HEK293 (cell line): ENCODE results near the gene RIPK4.

Experiments
- CTCF ChIA-PET: fragments of 350-600 bp; formaldehyde crosslinking; extraction: SDS; loops from one replicate; lab custom pipeline; 2021; ENCODE audit warnings: antibody characterized with exemption; lab: Yijun Ruan, JAX
- POLR2A ChIA-PET: fragments of 300-600 bp; formaldehyde crosslinking; extraction: SDS; loops from one replicate; lab custom pipeline; 2020; ENCODE audit warnings: antibody characterized with exemption, inconsistent platforms; lab: Yijun Ruan, JAX
- H3K27ac ChIP-seq: fragments of 200-500 bp; sonication (Bioruptor generic); 2 replicates; pipeline ENCODE4 v1.5.1; 2014; ENCODE audit warnings: low read depth, low read length, control low read depth, inconsistent platforms; ENCODE audit errors: extremely low read depth
- H3K36me3 ChIP-seq, 2 experiments: fragments of 200-500 bp in 1 of 2; sonication (Bioruptor generic) in 1 of 2; 1 replicate in 1 of 2; 2 replicates in 1 of 2; pipeline ENCODE4 v1.5.1; 2014 to 2017; ENCODE audit warnings: inconsistent platforms in 2 of 2, low read length in 2 of 2; ENCODE audit not compliant: control insufficient read depth in 2 of 2, insufficient read depth in 1 of 2
- H3K4me1 ChIP-seq: fragments of 200-500 bp; sonication (Bioruptor generic); 2 replicates; pipeline ENCODE4 v1.5.1; 2014; ENCODE audit warnings: mild to moderate bottlenecking, low read length, inconsistent platforms; ENCODE audit not compliant: control insufficient read depth, insufficient read depth
- H3K4me3 ChIP-seq: 2 replicates; pipeline ENCODE4 v1.5.1; 2011; ENCODE audit warnings: low read depth, mild to moderate bottlenecking, control low read depth, low read length, moderate library complexity
- H3K9me3 ChIP-seq: fragments of 200-500 bp; sonication (Bioruptor generic); 2 replicates; pipeline ENCODE4 v1.5.1; 2014; ENCODE audit warnings: low read depth, low read length, inconsistent platforms; ENCODE audit not compliant: control insufficient read depth, insufficient read depth
- BCL6B ChIP-seq: fragments of 450-650 bp; formaldehyde crosslinking; IDR thresholded peaks from 2 replicates; pipeline ENCODE4 v1.5.1; 2017; ENCODE audit warnings: missing biosample characterization, missing genetic modification characterization
- EGR2 ChIP-seq: fragments of 450-650 bp; formaldehyde crosslinking; IDR thresholded peaks from 2 replicates; pipeline ENCODE4 v1.5.1; 2016; ENCODE audit warnings: low read depth, missing biosample characterization, missing genetic modification characterization
- KLF1 ChIP-seq: fragments of 450-650 bp; formaldehyde crosslinking; IDR thresholded peaks from 2 replicates; pipeline ENCODE4 v1.5.1; 2016; ENCODE audit warnings: missing biosample characterization, missing genetic modification characterization
- KLF10 ChIP-seq: fragments of 450-650 bp; IDR thresholded peaks from 2 replicates; pipeline ENCODE4 v1.5.1; 2018; ENCODE audit warnings: missing biosample characterization, mild to moderate bottlenecking, missing genetic modification characterization
- KLF16 ChIP-seq: fragments of 450-650 bp; formaldehyde crosslinking; IDR thresholded peaks from 2 replicates; pipeline ENCODE4 v1.5.1; 2017; ENCODE audit warnings: missing biosample characterization, missing genetic modification characterization
- PATZ1 ChIP-seq: fragments of 450-650 bp; formaldehyde crosslinking; IDR thresholded peaks from 2 replicates; pipeline ENCODE4 v1.5.1; 2016; ENCODE audit warnings: missing biosample characterization, missing genetic modification characterization
- SP7 ChIP-seq: fragments of 450-650 bp; formaldehyde crosslinking; IDR thresholded peaks from 2 replicates; pipeline ENCODE4 v1.5.1; 2016; ENCODE audit warnings: missing biosample characterization, missing genetic modification characterization
- TRIM28 ChIP-seq: IDR thresholded peaks from 2 replicates; pipeline ENCODE4 v1.6.1; 2011; ENCODE audit warnings: low read length, control low read depth, borderline replicate concordance
- ZBTB20 ChIP-seq: fragments of 450-650 bp; formaldehyde crosslinking; IDR thresholded peaks from 2 replicates; pipeline ENCODE4 v1.5.1; 2016; ENCODE audit warnings: missing biosample characterization, missing genetic modification characterization
- ZBTB21 ChIP-seq: fragments of 450-650 bp; formaldehyde crosslinking; IDR thresholded peaks from 2 replicates; pipeline ENCODE4 v1.5.1; 2017; ENCODE audit warnings: missing biosample characterization, missing genetic modification characterization
- ZBTB26 ChIP-seq: fragments of 450-650 bp; formaldehyde crosslinking; optimal IDR thresholded peaks from 2 replicates; pipeline ENCODE3; 2016; ENCODE audit warnings: missing biosample characterization, mild to moderate bottlenecking, missing genetic modification characterization
- ZFHX2 ChIP-seq: fragments of 450-650 bp; formaldehyde crosslinking; conservative IDR thresholded peaks from 2 replicates; pipeline ENCODE4 v1.5.1; 2016; ENCODE audit warnings: missing biosample characterization, missing genetic modification characterization
- ZNF10 ChIP-seq: fragments of 450-650 bp; formaldehyde crosslinking; IDR thresholded peaks from 2 replicates; pipeline ENCODE4 v1.5.1; 2017; ENCODE audit warnings: missing biosample characterization, missing genetic modification characterization
- ZNF501 ChIP-seq: fragments of 450-650 bp; formaldehyde crosslinking; IDR thresholded peaks from 2 replicates; pipeline ENCODE4 v1.5.1; 2016; ENCODE audit warnings: missing biosample characterization, missing genetic modification characterization
- ZNF561 ChIP-seq: fragments of 450-650 bp; IDR thresholded peaks from 2 replicates; pipeline ENCODE4 v1.5.1; 2018; ENCODE audit warnings: missing biosample characterization, missing genetic modification characterization, borderline replicate concordance
- ZNF585B ChIP-seq: fragments of 450-650 bp; formaldehyde crosslinking; IDR thresholded peaks from 2 replicates; pipeline ENCODE4 v1.5.1; 2016; ENCODE audit warnings: missing biosample characterization, missing genetic modification characterization
- ZNF600 ChIP-seq: fragments of 450-650 bp; formaldehyde crosslinking; IDR thresholded peaks from 2 replicates; pipeline ENCODE4 v1.5.1; 2016; ENCODE audit warnings: missing biosample characterization, missing genetic modification characterization
- ZNF629 ChIP-seq: fragments of 450-650 bp; formaldehyde crosslinking; IDR thresholded peaks from 2 replicates; pipeline ENCODE4 v1.5.1; 2017; ENCODE audit warnings: missing biosample characterization, missing genetic modification characterization
- ZNF677 ChIP-seq: fragments of 450-650 bp; IDR thresholded peaks from 2 replicates; pipeline ENCODE4 v1.5.0; 2018; ENCODE audit warnings: missing biosample characterization, mild to moderate bottlenecking, missing genetic modification characterization, moderate library complexity
- TF ChIP-seq, protein P1 (sequence below): fragments of 450-650 bp; formaldehyde crosslinking; IDR thresholded peaks from 2 replicates; pipeline ENCODE4 v1.5.1; 2016; ENCODE audit warnings: missing biosample characterization, missing genetic modification characterization
- TF ChIP-seq, protein P2 (sequence below): fragments of 450-650 bp; formaldehyde crosslinking; IDR thresholded peaks from 2 replicates; pipeline ENCODE4 v1.5.1; 2016; ENCODE audit warnings: missing biosample characterization, missing genetic modification characterization

RIPK4 gene

DNA sequence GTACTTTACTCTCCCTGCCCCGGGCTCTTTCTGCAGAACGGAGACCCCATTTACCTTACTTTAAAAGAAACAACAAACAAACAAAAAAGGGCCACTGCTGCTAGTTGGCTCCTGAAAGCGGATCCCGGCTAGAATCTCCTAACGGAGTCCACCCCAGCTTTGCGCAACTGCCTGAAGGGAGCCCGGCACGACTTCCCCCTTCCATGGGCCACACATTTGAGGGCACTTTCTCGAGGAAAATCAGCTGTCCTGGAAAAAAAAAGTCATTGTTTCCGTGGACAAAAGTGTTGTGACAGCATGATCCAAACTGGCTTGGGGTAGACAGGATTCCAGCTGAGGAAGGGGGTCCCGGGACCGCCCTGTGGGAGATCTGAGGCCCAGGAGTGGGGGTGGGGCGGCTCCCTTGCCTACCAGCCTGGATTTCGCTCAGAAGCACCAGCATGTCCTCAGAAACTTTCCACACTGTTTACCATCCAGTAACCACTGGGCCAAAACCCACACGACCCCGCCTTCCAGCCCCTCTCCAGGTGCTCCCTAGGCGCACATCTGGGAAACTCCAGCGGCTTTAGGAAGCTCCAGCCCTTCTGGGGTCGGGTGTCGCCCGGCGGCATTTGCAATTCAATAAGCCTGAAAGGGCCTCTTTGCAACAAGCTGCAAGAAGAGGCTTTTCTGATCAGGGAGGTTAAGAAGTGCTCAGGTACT lies 4.8 kb downstream of the RIPK4 start (continued):
- peak; percentile 38 for TF ChIP-seq ZNF561 (tag by site-specific recombination)

DNA sequence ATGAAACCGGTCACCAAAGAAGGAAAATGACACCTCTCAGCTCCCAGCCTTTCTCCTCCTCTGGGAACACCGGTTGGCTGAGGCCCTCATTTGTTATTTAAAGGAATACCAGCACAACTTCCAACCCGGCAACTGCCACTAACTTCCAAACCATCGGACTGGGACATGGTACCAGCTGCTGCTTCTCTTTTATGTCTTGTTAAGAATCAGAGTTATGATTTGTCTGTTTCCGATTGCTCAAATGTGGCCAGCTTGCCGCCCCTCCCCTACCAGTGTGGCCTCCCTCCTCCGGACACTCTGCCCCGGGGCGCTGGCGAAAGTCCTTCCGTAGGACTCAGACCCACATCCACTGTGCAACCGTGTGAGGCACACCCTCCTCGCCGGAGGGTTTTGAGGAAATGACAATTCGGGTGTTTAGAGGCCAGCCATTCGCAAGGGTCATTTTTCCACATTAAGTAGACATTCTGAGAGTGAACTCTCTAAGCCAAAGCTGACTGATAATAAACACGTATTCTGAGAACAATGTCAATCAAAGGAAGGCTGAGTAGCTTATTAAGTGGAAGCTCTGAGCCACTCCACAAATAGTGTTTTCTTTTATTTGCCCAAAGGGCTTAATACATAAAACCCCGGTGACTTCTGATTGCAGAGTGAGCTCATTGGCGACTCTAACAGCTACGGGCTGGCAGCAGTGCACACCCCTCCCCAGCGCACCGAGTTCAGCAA lies 5.5 kb downstream of the RIPK4 start:
- ChIA-PET POLR2A (interaction anchor here (0.8 to 1.3 kb wide), 3 partner anchors 9 to 112 kb away, joined by 3 to 6 read pairs (median 6); no protein-coding TSS in a partner anchor), CTCF (interaction anchor here (0.5 to 2.9 kb wide), 10 partner anchors 9 to 161 kb away, joined by 3 to 13 read pairs (median 3); no protein-coding TSS in a partner anchor)
- H3K27ac ChIP-seq, result peak overlapping the region; percentile 16; the same call in 1 of the 2 replicates
- H3K4me3 ChIP-seq, result peak overlapping the region; percentile 3; the same call in 1 of the 2 replicates
- peaks cover 6% of the 10 kb centered on the region in 2 experiments; a peak in 2 of 3 replicates for H3K36me3 ChIP-seq
- peaks cover 31% of the 10 kb centered on the region for H3K4me1 ChIP-seq
- no peaks in the 10 kb centered on the region for H3K9me3 ChIP-seq
- TF ChIP-seq ZNF677 (no peak), ZNF585B (tag by site-specific recombination) (no peak), ZNF629 (tag by site-specific recombination) (no peak), TRIM28 (peak; percentile 59), KLF10 (peak; percentile 34; the same call in 1 of the 2 replicates), ZNF501 (tag by site-specific recombination) (no peak), KLF16 (tag by site-specific recombination) (no peak), ZBTB21 (no peak), ZBTB26 (tag by site-specific recombination) (no peak), ZNF600 (peak; percentile 47; the same call in 1 of the 2 replicates), PATZ1 (tag by site-specific recombination) (0 out of 2 replicates have a peak, but pooled peaks have one; percentile 17), ZBTB20 (tag by site-specific recombination) (peak; percentile 6; the same call in 1 of the 2 replicates), KLF1 (no peak), BCL6B (tag by site-specific recombination) (no peak), ZFHX2 (tag by site-specific recombination) (peak; percentile 30; the same call in 1 of the 2 replicates), SP7 (peak; percentile 29; the same call in 1 of the 2 replicates), EGR2 (tag by site-specific recombination) (no peak), ZNF10 (tag by site-specific recombination) (no peak)
- TF ChIP-seq, protein P1, sequence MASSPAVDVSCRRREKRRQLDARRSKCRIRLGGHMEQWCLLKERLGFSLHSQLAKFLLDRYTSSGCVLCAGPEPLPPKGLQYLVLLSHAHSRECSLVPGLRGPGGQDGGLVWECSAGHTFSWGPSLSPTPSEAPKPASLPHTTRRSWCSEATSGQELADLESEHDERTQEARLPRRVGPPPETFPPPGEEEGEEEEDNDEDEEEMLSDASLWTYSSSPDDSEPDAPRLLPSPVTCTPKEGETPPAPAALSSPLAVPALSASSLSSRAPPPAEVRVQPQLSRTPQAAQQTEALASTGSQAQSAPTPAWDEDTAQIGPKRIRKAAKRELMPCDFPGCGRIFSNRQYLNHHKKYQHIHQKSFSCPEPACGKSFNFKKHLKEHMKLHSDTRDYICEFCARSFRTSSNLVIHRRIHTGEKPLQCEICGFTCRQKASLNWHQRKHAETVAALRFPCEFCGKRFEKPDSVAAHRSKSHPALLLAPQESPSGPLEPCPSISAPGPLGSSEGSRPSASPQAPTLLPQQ (tag by site-specific recombination), result no peak
- TF ChIP-seq, protein P2, sequence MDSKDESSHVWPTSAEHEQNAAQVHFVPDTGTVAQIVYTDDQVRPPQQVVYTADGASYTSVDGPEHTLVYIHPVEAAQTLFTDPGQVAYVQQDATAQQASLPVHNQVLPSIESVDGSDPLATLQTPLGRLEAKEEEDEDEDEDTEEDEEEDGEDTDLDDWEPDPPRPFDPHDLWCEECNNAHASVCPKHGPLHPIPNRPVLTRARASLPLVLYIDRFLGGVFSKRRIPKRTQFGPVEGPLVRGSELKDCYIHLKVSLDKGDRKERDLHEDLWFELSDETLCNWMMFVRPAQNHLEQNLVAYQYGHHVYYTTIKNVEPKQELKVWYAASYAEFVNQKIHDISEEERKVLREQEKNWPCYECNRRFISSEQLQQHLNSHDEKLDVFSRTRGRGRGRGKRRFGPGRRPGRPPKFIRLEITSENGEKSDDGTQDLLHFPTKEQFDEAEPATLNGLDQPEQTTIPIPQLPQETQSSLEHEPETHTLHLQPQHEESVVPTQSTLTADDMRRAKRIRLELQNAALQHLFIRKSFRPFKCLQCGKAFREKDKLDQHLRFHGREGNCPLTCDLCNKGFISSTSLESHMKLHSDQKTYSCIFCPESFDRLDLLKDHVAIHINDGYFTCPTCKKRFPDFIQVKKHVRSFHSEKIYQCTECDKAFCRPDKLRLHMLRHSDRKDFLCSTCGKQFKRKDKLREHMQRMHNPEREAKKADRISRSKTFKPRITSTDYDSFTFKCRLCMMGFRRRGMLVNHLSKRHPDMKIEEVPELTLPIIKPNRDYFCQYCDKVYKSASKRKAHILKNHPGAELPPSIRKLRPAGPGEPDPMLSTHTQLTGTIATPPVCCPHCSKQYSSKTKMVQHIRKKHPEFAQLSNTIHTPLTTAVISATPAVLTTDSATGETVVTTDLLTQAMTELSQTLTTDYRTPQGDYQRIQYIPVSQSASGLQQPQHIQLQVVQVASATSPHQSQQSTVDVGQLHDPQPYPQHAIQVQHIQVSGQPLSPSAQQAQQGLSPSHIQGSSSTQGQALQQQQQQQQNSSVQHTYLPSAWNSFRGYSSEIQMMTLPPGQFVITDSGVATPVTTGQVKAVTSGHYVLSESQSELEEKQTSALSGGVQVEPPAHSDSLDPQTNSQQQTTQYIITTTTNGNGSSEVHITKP (tag by site-specific recombination), result peak; percentile 54
